Measurements from ENCODE around the gene C1QTNF8.

Gene C1QTNF8

DNA sequence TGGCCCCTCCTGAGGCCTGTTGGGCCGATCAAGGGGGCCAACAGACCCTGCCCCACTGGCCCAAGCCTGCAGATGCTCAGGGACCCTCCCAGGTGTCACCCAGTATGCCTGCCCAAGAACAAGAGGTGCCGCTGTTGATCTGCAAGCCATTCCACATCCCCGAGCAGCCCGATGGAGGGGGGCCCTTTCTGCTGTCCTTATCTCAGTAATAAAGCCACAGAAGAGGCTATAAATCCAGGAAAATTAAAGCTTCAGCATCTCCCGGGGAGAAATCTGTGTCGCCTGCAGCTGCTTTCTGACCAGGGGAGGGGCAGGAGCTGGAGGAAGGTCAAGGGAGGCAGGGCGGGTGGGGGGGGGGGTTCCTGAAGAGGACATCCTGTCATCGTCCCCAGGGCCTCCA lies 45.1 kb upstream of the C1QTNF8 start:
- no peak for DNase-seq (ENCODE audit: low read depth, low spot score)
- no peaks in the 10 kb centered on the region for H3K36me3 ChIP-seq (ENCODE audit: insufficient read depth, insufficient read length, low read length)
- peaks cover 16% of the 10 kb centered on the region for H3K4me1 ChIP-seq (ENCODE audit: insufficient read depth, insufficient read length)
- TF ChIP-seq ZNF274 (IDR thresholded peaks at IDR 0.05; ENCODE audit: low read depth, low read length) (no peak), YY1 (IDR thresholded peaks at IDR 0.05; ENCODE audit: insufficient read depth, insufficient read length) (no peak), SUZ12 (IDR thresholded peaks at IDR 0.05; ENCODE audit: extremely low read depth, insufficient read depth, insufficient read length) (no peak)
- no peaks in the 10 kb centered on the region for H3K9me3 ChIP-seq (ENCODE audit: insufficient read depth, low read length)
- H3K27me3 ChIP-seq (ENCODE audit: insufficient read depth, insufficient read length), result peaks cover 43% of the 10 kb centered on the region
- H3K9ac ChIP-seq (ENCODE audit: insufficient read length, low read depth), result no peak overlapping the region
- no peak overlapping the region for H3K4me3 ChIP-seq (ENCODE audit: insufficient read length, low read depth)

DNA sequence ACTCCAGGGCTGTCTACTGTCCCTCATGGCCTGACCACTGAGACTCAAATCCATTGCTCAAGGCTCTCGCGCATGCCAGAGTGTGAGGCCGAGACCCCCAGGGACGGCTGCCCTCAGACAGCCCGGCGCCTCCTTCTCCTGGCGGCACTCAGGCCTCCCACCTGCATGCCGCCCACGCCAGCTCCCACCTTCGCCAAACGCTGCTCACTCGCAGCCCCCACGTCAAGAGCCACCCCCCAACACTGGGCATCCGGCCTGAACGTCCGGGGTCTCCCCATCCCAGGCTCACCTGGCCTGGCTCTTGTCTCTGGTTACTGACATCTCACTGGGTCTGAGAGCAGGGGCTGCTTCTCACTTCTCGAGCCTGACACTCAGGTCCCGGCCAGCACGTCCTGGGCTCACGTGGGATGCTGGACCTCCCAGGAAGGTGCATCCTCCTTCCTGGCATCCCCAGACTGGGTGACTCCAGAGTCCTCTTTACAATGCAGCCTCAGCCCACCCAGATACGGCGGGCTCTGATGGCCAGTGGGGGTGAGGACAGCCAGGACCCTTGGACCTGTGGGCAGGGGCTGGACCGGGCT lies 44.6 kb upstream of the C1QTNF8 start:
- TF ChIP-seq ZNF274 (IDR thresholded peaks at IDR 0.05; ENCODE audit: low read depth, low read length) (no peak), YY1 (IDR thresholded peaks at IDR 0.05; ENCODE audit: insufficient read depth, insufficient read length) (no peak), SUZ12 (IDR thresholded peaks at IDR 0.05; ENCODE audit: extremely low read depth, insufficient read depth, insufficient read length) (no peak)
- H3K27me3 ChIP-seq (ENCODE audit: insufficient read depth, insufficient read length), result peaks cover 39% of the 10 kb centered on the region
- no peaks in the 10 kb centered on the region for H3K9me3 ChIP-seq (ENCODE audit: insufficient read depth, low read length)
- H3K4me1 ChIP-seq (ENCODE audit: insufficient read depth, insufficient read length), result peaks cover 13% of the 10 kb centered on the region
- no peak overlapping the region for H3K4me3 ChIP-seq (ENCODE audit: insufficient read length, low read depth)
- no peaks in the 10 kb centered on the region for H3K36me3 ChIP-seq (ENCODE audit: insufficient read depth, insufficient read length, low read length)
- DNase-seq (ENCODE audit: low read depth, low spot score), result no peak
- no peak overlapping the region for H3K9ac ChIP-seq (ENCODE audit: insufficient read length, low read depth)

DNA sequence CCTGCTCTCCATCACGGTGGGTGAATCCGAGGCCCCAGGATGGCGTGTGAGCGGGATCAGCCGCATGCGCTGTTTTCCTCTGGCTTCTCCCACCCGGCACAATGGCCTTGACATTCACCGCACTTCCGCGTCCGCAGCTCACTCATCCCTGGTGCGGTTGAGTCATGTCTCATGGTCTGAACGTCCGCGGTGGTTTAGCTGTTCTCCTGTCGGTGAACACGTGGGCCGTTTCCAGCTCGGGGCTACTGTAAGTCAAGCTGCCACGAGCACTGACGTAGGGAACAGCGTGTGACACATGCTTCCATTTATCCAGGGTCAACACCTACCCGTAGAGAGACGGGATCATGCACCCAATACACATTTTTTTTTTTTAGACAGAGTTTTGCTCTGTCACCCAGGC lies 41.6 kb upstream of the C1QTNF8 start:
- no peak for DNase-seq (ENCODE audit: low read depth, low spot score)
- Histone ChIP-seq H3K27me3 (ENCODE audit: insufficient read depth, insufficient read length) (peaks cover 27% of the 10 kb centered on the region), H3K4me1 (ENCODE audit: insufficient read depth, insufficient read length) (peaks cover 9% of the 10 kb centered on the region), H3K9ac (ENCODE audit: insufficient read length, low read depth) (no peak overlapping the region), H3K9me3 (ENCODE audit: insufficient read depth, low read length) (no peaks in the 10 kb centered on the region), H3K36me3 (ENCODE audit: insufficient read depth, insufficient read length, low read length) (no peaks in the 10 kb centered on the region), H3K4me3 (ENCODE audit: insufficient read length, low read depth) (no peak overlapping the region)
- TF ChIP-seq SUZ12 (IDR thresholded peaks at IDR 0.05; ENCODE audit: extremely low read depth, insufficient read depth, insufficient read length), result no peak
- no peak for TF ChIP-seq YY1 (IDR thresholded peaks at IDR 0.05; ENCODE audit: insufficient read depth, insufficient read length)

DNA sequence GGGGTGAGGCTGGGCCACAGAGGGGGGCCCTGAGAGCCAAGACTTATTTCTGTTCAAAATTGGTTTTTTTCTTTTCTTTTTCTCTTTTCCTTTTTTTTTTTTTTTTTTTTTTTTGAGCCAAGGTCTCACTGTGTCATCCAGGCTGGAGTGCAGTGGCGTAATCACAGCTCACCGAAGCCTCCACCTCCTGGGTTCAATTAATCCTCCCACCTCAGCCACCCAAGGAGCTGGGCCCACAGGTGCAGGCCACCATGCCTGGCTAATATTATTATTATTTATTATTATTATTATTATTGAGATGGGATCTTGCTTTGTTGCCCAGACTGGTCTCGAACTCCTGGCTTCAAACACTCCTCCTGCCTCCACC lies 39.4 kb upstream of the C1QTNF8 start:
- Histone ChIP-seq H3K4me1 (ENCODE audit: insufficient read depth, insufficient read length) (peaks cover 9% of the 10 kb centered on the region), H3K27me3 (ENCODE audit: insufficient read depth, insufficient read length) (peaks cover 11% of the 10 kb centered on the region), H3K36me3 (ENCODE audit: insufficient read depth, insufficient read length, low read length) (no peaks in the 10 kb centered on the region), H3K9ac (ENCODE audit: insufficient read length, low read depth) (no peak overlapping the region), H3K4me3 (ENCODE audit: insufficient read length, low read depth) (no peak overlapping the region), H3K9me3 (ENCODE audit: insufficient read depth, low read length) (no peaks in the 10 kb centered on the region)
- TF ChIP-seq SUZ12 (IDR thresholded peaks at IDR 0.05; ENCODE audit: extremely low read depth, insufficient read depth, insufficient read length) (no peak), YY1 (IDR thresholded peaks at IDR 0.05; ENCODE audit: insufficient read depth, insufficient read length) (no peak), ZNF274 (IDR thresholded peaks at IDR 0.05; ENCODE audit: low read depth, low read length) (no peak)
- DNase-seq (ENCODE audit: low read depth, low spot score), result no peak

DNA sequence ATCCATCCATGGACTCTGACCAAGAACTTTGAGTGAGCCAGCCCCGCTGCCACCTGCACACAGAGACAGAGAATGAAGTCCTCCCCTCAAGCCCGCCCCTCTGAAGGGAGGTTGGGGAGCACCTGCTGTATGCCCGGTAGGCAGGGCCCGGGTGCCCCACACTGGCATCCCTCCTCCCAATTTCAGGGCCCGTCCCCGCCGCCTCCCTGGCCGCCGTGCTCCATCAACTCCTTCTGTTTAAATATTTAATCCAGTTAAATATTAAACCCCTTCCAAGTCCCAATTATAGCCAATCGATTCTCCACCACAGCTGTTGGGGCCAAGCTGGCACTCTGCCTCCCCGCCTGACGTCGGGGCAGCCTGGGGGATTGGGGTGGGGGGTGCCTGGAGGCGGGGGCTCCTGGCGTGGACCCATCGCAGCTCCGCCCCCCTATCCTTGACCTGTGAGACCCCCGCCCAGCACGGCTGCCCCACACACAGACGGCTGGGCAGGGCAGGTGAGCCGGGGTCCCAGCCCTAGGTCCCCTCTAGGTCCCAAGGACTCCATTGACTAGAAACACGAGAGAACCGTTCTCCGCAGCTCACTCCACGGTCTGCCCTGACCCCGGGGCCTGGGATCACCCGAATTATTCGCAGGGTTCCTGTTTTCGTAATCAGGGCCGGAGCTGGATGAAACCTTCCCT lies 38.9 kb upstream of the C1QTNF8 start:
- TF ChIP-seq ZNF274 (IDR thresholded peaks at IDR 0.05; ENCODE audit: low read depth, low read length) (no peak), YY1 (IDR thresholded peaks at IDR 0.05; ENCODE audit: insufficient read depth, insufficient read length) (no peak), SUZ12 (IDR thresholded peaks at IDR 0.05; ENCODE audit: extremely low read depth, insufficient read depth, insufficient read length) (no peak)
- no peak overlapping the region for H3K4me3 ChIP-seq (ENCODE audit: insufficient read length, low read depth)
- no peaks in the 10 kb centered on the region for H3K36me3 ChIP-seq (ENCODE audit: insufficient read depth, insufficient read length, low read length)
- no peak overlapping the region for H3K9ac ChIP-seq (ENCODE audit: insufficient read length, low read depth)
- DNase-seq (ENCODE audit: low read depth, low spot score), result no peak
- H3K27me3 ChIP-seq (ENCODE audit: insufficient read depth, insufficient read length), result peaks cover 7% of the 10 kb centered on the region
- H3K9me3 ChIP-seq (ENCODE audit: insufficient read depth, low read length), result no peaks in the 10 kb centered on the region
- peaks cover 8% of the 10 kb centered on the region for H3K4me1 ChIP-seq (ENCODE audit: insufficient read depth, insufficient read length)

DNA sequence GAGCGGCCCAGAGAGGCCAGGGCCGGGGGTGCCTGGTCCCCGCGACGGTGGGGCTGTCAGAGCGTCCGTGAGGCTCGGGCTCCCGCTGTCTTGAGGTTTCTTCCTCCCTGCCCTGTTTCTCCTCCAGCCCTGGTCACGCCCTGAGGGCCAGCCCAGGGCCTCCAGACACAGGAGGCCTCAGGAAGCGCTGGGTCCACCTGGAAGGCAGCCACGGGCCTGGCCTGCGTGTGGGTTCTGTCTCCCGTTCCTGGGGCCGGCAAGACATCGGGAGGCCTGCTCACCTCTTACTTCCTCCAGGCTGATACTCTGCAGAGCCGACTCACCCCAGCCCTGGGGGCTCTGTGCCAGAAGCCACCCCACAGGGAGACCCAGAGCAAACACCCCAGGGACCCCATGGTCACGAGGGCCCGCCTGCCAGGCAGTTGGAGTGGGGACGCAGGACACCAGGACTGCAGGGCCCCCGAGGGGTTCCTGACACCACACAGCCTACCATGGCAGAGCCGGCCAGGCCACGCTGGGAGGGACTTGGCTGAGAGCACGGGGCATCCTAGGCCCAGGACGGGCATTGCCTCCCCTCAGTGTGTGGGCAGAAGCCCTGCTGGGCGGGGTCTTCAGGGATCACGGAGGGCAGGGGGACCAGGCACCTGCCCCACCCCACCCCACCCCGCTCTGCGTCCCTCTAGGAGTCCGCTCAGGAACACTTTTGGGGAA lies 37.9 kb upstream of the C1QTNF8 start:
- H3K27me3 ChIP-seq (ENCODE audit: insufficient read depth, insufficient read length), result peaks cover 6% of the 10 kb centered on the region
- no peaks in the 10 kb centered on the region for H3K36me3 ChIP-seq (ENCODE audit: insufficient read depth, insufficient read length, low read length)
- H3K9me3 ChIP-seq (ENCODE audit: insufficient read depth, low read length), result no peaks in the 10 kb centered on the region
- DNase-seq (ENCODE audit: low read depth, low spot score), result no peak
- TF ChIP-seq YY1 (IDR thresholded peaks at IDR 0.05; ENCODE audit: insufficient read depth, insufficient read length) (no peak), ZNF274 (IDR thresholded peaks at IDR 0.05; ENCODE audit: low read depth, low read length) (no peak), SUZ12 (IDR thresholded peaks at IDR 0.05; ENCODE audit: extremely low read depth, insufficient read depth, insufficient read length) (no peak)
- H3K4me3 ChIP-seq (ENCODE audit: insufficient read length, low read depth), result no peak overlapping the region
- H3K9ac ChIP-seq (ENCODE audit: insufficient read length, low read depth), result no peak overlapping the region
- peaks cover 8% of the 10 kb centered on the region for H3K4me1 ChIP-seq (ENCODE audit: insufficient read depth, insufficient read length)

DNA sequence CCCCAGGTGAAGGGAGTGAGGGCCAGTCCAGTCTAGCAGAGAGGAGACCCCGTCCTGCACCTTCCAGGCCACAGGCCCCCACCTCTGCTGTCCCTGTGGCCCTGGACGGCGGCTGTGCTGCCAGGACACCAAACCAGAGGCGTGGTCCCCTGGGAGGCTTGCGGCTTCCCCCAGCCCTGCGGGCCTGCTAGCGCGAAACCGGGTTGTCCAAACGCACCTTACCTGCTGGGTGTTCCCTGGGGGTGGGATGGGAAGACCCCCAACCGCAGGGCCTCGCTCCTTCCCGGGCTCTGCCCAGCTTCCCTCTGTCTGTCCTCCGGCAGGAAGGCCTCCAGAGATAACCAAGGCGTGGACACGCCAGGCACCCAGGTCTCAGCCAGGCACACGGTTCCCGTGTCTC lies 37.2 kb upstream of the C1QTNF8 start:
- Histone ChIP-seq H3K9ac (ENCODE audit: insufficient read length, low read depth) (no peak overlapping the region), H3K36me3 (ENCODE audit: insufficient read depth, insufficient read length, low read length) (no peaks in the 10 kb centered on the region), H3K4me3 (ENCODE audit: insufficient read length, low read depth) (no peak overlapping the region), H3K4me1 (ENCODE audit: insufficient read depth, insufficient read length) (peaks cover 8% of the 10 kb centered on the region), H3K27me3 (ENCODE audit: insufficient read depth, insufficient read length) (peaks cover 6% of the 10 kb centered on the region), H3K9me3 (ENCODE audit: insufficient read depth, low read length) (no peaks in the 10 kb centered on the region)
- TF ChIP-seq SUZ12 (IDR thresholded peaks at IDR 0.05; ENCODE audit: extremely low read depth, insufficient read depth, insufficient read length) (no peak), ZNF274 (IDR thresholded peaks at IDR 0.05; ENCODE audit: low read depth, low read length) (no peak), YY1 (IDR thresholded peaks at IDR 0.05; ENCODE audit: insufficient read depth, insufficient read length) (no peak)
- no peak for DNase-seq (ENCODE audit: low read depth, low spot score)

All from NT2/D1 (cell line).